ENCODE results near the gene SLC37A3.

GRCh38 chr7:140327261-140327661 is 71.1 kb downstream of the SLC37A3 start:
- TF ChIP-seq CTCF (IDR thresholded peaks at IDR 0.05; ENCODE audit: insufficient read depth, low read depth, low read length) (no peak), EZH2 (IDR thresholded peaks at IDR 0.05; ENCODE audit: insufficient read depth, low read length) (no peak)
